Endothelial cell (in vitro differentiated cells): Measurements from ENCODE around the gene ANKRD30B. TPM values are rescaled to one million over a fixed set of nuclear protein-coding genes. Genes with fewer than 3 reads are reported as not detected.
A peak's percentile ranks its signal among the peaks of the same experiment; 100 is the strongest.
"Not testable (repeated sequence)": the region's sequence is repeated elsewhere in the genome, so short reads cannot be mapped to it uniquely, and the experiment has no call there.

Experiments
- DNase-seq: peaks from one replicate; pipeline ENCODE4 v3.0.0; 2021; ENCODE audit warnings: low spot score
- H3K27ac Mint-ChIP-seq: one replicate; pipeline ENCODE4 v1.8.0; 2021; ENCODE audit warnings: mixed read lengths, inconsistent platforms; ENCODE audit not compliant: unreplicated experiment
- H3K27me3 Mint-ChIP-seq: one replicate; pipeline ENCODE4 v1.8.0; 2021; ENCODE audit warnings: mild to moderate bottlenecking, moderate library complexity, mixed read lengths, inconsistent platforms; ENCODE audit not compliant: unreplicated experiment
- H3K36me3 Mint-ChIP-seq: one replicate; pipeline ENCODE4 v1.8.0; 2021; ENCODE audit warnings: mild to moderate bottlenecking, low read depth, mixed read lengths, inconsistent platforms; ENCODE audit not compliant: unreplicated experiment
- H3K4me1 Mint-ChIP-seq: one replicate; pipeline ENCODE4 v1.8.0; 2021; ENCODE audit warnings: mild to moderate bottlenecking, mixed read lengths, inconsistent platforms; ENCODE audit not compliant: unreplicated experiment
- H3K4me3 Mint-ChIP-seq: one replicate; pipeline ENCODE4 v1.8.0; 2021; ENCODE audit warnings: mild to moderate bottlenecking, mixed read lengths, inconsistent platforms; ENCODE audit not compliant: unreplicated experiment
- H3K9me3 Mint-ChIP-seq: one replicate; pipeline ENCODE4 v1.8.0; 2021; ENCODE audit warnings: mixed read lengths, inconsistent platforms; ENCODE audit not compliant: unreplicated experiment
- CTCF ChIP-seq: fragments of 200-600 bp; sonication (generic); IDR thresholded peaks from one replicate; pipeline ENCODE4 v1.5.0; 2021; ENCODE audit warnings: antibody characterized with exemption; ENCODE audit not compliant: unreplicated experiment
- long read RNA-seq: library from polyadenylated mRNA; unstranded; transcript quantifications from one replicate; pipeline ENCODE4 v2.0.0, GENCODE V29; 2020; ENCODE audit not compliant: unreplicated experiment
- total RNA-seq: library from RNA; stranded (reverse); fragmentation: NEBNext Ultra II Directional; extraction: Animal tissue kit (Norgen Biotek cat#: 25700); gene quantifications from one replicate; pipeline ENCODE4 v1.2.1, GENCODE V29; 2021; ENCODE audit not compliant: unreplicated experiment

ANKRD30B gene
- not detected for total RNA-seq
- long read RNA-seq: 0 reads

- TF ChIP-seq CTCF: no peak
- Mint-ChIP-seq H3K4me1 (no peaks in the 10 kb centered on the region), H3K9me3 (no peaks in the 10 kb centered on the region), H3K27ac (no peak within 1 kb of the TSS), H3K4me3 (peak within 1 kb of the TSS; percentile 84), H3K27me3 (peaks cover 3% of the 10 kb centered on the region), H3K36me3 (peaks cover 3% of the 10 kb centered on the region)
- peak; percentile 15 for DNase-seq
Observed at GRCh38 chr18:14747513-14748474, at the start of gene ANKRD30B. Gene ANKRD30B (plus strand): TSS chr18:14748172. CDS start chr18:14748420, 248 bp downstream.

- not testable (repeated sequence) for H3K4me3 Mint-ChIP-seq, H3K4me1 Mint-ChIP-seq, H3K36me3 Mint-ChIP-seq, H3K27ac Mint-ChIP-seq, H3K9me3 Mint-ChIP-seq, DNase-seq, H3K27me3 Mint-ChIP-seq
Observed at GRCh38 chr18:14701286-14702040, 46.5 kb upstream of the ANKRD30B start.

- not testable (repeated sequence) for H3K4me3 Mint-ChIP-seq, DNase-seq, H3K4me1 Mint-ChIP-seq, H3K9me3 Mint-ChIP-seq, H3K36me3 Mint-ChIP-seq, H3K27ac Mint-ChIP-seq, H3K27me3 Mint-ChIP-seq
Observed at GRCh38 chr18:14709761-14710160, 38.2 kb upstream of the ANKRD30B start.

GRCh38 chr18:14721569-14721968 is 26.4 kb upstream of the ANKRD30B start:
- not testable (repeated sequence) for H3K36me3 Mint-ChIP-seq, H3K4me1 Mint-ChIP-seq, H3K4me3 Mint-ChIP-seq, H3K27ac Mint-ChIP-seq, DNase-seq, H3K9me3 Mint-ChIP-seq, H3K27me3 Mint-ChIP-seq

GRCh38 chr18:14739056-14739455 is 8.9 kb upstream of the ANKRD30B start:
- not testable (repeated sequence) for H3K36me3 Mint-ChIP-seq, H3K9me3 Mint-ChIP-seq, H3K27ac Mint-ChIP-seq, H3K4me3 Mint-ChIP-seq, H3K4me1 Mint-ChIP-seq, DNase-seq, H3K27me3 Mint-ChIP-seq

GRCh38 chr18:14746897-14747296 is 1.1 kb upstream of the ANKRD30B start:
- H3K27me3 Mint-ChIP-seq: peaks cover 3% of the 10 kb centered on the region
- no peak overlapping the region for H3K27ac Mint-ChIP-seq
- H3K4me1 Mint-ChIP-seq: no peaks in the 10 kb centered on the region
- TF ChIP-seq CTCF: no peak
- no peaks in the 10 kb centered on the region for H3K9me3 Mint-ChIP-seq
- H3K4me3 Mint-ChIP-seq: no peak overlapping the region
- H3K36me3 Mint-ChIP-seq: peaks cover 3% of the 10 kb centered on the region
- DNase-seq: no peak
